Islet of Langerhans (tissue), 1 donor: ENCODE measurements around the gene SLC35F3.

Source experiments
- FAIRE-seq: peaks from one replicate; lab custom pipeline; 2011; peaks lifted over from hg19 to GRCh38; lab: Jason Lieb, UNC

Gene SLC35F3

GRCh38 chr1:234258071-234258470 is 353.6 kb downstream of the SLC35F3 start:
- FAIRE-seq: no peak

GRCh38 chr1:234260578-234260977 is 356.1 kb downstream of the SLC35F3 start:
- no peak for FAIRE-seq

- no peak for FAIRE-seq
Observed at GRCh38 chr1:234261545-234261944, 357.1 kb downstream of the SLC35F3 start.

GRCh38 chr1:234262007-234262753 is 357.7 kb downstream of the SLC35F3 start:
- no peak for FAIRE-seq

DNA sequence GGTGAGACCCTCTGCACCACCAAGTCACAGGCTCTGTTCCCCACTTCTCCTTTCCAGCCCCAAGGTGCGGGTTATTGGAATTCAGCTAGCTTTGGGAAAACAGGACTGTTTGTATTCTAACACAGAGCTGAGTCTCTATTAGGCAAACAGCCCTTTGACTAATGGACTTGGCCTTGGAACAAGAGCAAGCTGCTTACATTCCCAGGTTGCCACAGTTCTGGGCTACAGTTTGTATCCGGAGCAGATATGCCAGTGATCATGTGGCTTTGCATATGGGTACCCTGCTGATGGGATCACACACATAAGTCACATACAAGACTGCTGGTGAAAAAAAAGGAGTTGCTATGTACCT is 358.3 kb downstream of the SLC35F3 start:
- peak; percentile 92 for FAIRE-seq

DNA sequence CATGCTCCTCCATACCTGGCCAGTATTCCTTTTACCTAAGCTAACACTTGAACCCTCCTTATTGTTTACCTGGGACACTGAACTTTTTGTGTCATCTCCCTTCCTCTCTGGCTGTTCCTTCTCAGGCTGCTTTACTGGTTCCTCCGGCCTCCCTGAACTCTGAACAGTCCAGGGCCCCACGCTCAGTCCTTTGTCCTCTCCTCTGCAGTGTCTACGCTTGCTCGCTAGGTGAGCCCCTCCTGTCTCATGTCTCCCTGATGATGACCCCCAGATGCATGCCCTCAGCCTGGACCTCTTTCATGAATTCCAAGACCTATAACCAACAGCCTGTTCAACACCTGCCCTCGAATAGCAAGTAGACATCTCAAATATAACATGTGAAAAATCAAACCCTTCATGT is 360.4 kb downstream of the SLC35F3 start:
- FAIRE-seq: no peak

DNA sequence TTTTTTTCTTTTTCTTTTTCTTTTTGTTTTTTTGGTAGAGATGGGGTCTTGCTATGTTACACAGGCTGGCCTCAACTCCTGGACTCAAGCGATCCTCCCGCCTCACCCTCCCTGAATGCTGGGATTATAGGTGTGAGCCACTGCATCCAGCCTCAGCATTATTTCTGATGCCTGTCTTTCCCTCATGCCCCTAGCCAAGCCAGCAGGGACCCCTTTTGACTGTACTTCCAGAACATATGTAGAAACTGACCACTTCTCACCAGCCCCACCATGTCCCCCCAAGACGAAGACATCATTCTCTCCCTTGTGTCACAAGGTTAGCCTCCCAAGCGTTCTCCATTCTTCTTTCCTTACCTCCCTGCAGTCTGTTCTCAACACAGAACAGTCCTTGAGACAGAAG is 360.8 kb downstream of the SLC35F3 start:
- no peak for FAIRE-seq

DNA sequence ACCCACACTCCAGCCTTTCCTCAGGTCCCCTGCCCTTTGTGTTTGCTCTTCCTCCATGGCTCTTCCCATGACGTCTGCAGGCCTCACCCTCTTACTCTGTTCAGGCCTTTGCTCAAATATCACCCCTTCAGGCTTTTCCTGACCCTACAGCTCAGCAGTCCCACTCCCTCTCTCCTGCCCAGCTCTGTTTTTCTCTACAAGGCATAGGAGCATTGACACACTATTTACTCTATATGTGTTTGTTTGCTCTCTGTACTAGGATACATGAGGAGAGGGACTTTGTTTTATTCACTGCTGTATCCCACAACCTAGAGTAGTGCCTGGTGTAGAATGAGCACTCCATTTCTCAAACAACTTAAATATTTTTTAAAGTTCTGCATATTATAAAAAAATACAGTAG is 361.4 kb downstream of the SLC35F3 start:
- no peak for FAIRE-seq

GRCh38 chr1:234270093-234270492 is 365.6 kb downstream of the SLC35F3 start:
- no peak for FAIRE-seq

- no peak for FAIRE-seq
Observed at GRCh38 chr1:234270581-234271242, 366.2 kb downstream of the SLC35F3 start.

- FAIRE-seq: no peak
Observed at GRCh38 chr1:234271243-234271606, 366.7 kb downstream of the SLC35F3 start.

- no peak for FAIRE-seq
Observed at GRCh38 chr1:234272656-234273312, 368.3 kb downstream of the SLC35F3 start.

DNA sequence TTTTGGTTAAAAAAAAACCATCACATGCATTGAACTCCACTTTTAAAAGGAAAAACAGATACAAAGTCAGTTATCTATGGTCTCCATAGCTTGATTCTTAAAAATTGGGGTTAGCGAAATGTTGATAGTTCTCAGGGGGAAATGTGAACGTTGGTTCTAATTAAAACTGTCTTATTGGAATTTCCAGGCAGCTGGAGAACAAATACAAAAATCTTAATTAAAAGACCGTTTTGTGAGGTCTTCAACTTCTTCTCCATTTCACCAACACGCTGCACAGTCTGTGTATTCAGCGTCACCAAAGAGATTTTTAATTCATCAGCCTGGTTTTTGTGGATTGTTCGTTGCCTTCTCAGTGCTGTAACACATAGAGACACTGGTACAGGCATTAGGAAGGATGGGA is 369.5 kb downstream of the SLC35F3 start:
- no peak for FAIRE-seq

GRCh38 chr1:234276151-234276788 is 371.8 kb downstream of the SLC35F3 start:
- no peak for FAIRE-seq

- FAIRE-seq: no peak
Observed at GRCh38 chr1:234277161-234277868, 372.8 kb downstream of the SLC35F3 start.

DNA sequence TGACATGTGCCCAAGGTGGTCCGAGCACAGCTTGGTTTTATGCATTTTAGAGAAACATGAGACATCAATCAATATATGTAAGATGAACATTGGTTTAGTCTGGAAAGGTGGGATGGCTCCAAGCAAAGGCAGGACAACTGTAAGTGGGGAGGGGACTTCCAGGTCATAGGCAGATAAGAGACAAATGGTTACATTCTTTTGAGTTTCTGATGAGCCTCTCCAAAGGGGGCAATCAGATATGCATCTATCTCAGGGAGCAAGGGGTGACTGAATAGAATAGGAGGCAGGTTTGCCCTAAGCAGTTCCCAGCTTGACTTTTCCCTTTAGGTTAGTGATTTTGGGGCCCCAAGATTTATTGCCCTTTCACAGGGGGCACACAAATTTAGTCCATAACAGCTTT is 374.5 kb downstream of the SLC35F3 start:
- FAIRE-seq: no peak

DNA sequence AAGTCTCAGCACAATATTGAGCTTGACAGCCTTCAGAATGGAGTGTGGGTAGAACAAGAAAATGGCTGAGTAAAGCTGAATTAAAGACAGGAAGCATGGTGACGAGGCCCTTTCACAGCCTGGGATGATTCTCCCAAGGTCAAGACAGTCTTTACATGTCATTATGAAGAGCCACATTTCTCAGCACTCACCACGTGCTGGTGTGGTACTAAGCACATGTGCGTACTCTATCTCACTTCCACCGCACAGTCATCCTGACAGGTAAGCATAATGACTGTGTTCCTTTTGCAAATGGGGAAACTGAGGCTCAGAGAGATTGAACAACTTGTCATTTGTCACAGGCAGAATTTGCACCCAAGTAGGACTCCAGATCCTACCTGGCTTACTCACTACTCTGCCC is 376.0 kb downstream of the SLC35F3 start:
- FAIRE-seq: no peak

DNA sequence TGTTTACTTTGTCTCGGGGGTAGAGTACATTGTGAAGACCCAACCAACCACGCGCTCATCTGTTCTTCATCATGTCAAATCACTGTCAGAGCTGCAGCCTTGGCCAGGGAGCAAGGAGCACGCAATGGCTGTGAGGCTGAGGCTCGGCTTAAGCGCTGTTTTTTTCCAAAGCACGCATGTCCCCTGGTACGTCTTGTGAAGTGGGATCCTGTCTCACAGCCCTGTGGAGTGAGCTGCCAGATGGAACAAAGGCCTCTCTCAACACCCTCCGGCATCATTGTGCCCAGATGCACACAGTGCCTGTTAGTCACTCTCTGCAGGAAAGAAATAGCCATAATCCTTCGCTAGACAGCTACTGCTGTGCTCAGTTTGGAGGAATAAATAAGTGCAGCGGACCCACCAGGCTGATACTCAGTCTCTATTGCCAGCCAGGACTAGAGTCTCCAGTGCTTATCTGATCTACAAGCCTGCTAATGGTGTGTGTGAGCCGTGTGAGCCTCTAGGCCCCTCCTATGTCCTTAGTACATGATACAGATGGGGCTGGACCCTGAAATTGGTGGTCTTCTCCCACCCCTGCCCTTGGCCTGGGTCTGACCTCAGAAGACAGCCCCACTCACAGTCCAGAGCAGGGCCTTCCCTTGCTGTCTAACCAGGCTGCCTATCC is 377.5 kb downstream of the SLC35F3 start:
- FAIRE-seq: no peak

GRCh38 chr1:234286206-234286605 is 381.7 kb downstream of the SLC35F3 start:
- FAIRE-seq: no peak

- no peak for FAIRE-seq
Observed at GRCh38 chr1:234288946-234289345, 384.5 kb downstream of the SLC35F3 start.

DNA sequence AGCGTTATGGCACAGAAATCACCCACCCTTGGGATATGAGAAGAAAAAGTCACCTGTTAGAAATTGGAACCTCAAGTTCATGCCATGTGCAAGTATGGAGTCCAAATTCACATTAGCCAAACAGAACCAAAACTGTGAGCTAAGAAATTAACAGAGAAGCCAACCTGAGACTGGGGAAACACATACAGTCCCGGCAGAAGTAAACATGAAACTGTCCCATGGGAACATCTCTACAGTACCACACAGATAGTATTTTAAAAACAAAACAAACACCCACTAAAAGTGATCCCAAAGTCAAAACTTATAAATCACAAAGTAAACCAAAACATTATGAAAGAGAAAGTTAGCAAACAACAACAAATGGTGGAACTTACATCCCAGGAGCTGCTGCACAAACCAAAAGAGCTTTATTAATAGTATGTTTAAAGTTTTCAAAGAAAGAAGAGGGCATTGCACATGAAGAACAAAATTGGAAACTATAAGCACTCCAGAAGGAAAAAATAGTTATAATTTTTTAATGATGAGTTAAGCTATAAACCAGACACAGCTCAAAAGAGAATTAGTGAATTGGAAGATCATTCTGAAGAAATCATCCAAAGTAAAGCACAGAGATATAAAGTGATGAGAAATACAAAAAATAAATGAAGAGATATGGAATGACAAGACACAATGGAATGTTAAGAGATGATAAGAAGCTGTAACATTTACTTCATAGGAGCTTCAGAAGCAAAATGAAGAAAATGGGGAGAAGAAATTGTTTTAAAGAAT is 385.2 kb downstream of the SLC35F3 start:
- FAIRE-seq: no peak
